ENCODE results near the gene TPRN.

GRCh38 chr9:137212520-137212919, 12.0 kb upstream of the TPRN start:
- TF ChIP-seq POLR2A (IDR thresholded peaks at IDR 0.05; ENCODE audit: low read depth, low read length) (no peak), PAX5 (IDR thresholded peaks at IDR 0.05; ENCODE audit: insufficient read depth, low read length, severe bottlenecking) (no peak), POLR2AphosphoS5 (IDR thresholded peaks at IDR 0.05; ENCODE audit: low read depth, low read length) (no peak), TAF1 (IDR thresholded peaks at IDR 0.05; ENCODE audit: low read depth, low read length) (no peak), SPI1 (IDR thresholded peaks at IDR 0.05; ENCODE audit: low read depth, low read length) (no peak), POU2F2 (IDR thresholded peaks at IDR 0.05; ENCODE audit: low read depth, low read length) (no peak)

All from GM12891 (cell line).